ENCODE measurements around the gene MCRIP2. TPM values are rescaled to one million over a fixed set of nuclear protein-coding genes. Genes with fewer than 3 reads are reported as not detected.
A peak's percentile ranks its signal among the peaks of the same experiment; 100 is the strongest.

The MCRIP2 gene
- total and polyA plus RNA-seq, 9 of the 15 experiments (the other 6 are each of a cell fraction or from before 2014, with no cell fraction given), result 0.80 to 120 (median 35.2) TPM

DNA sequence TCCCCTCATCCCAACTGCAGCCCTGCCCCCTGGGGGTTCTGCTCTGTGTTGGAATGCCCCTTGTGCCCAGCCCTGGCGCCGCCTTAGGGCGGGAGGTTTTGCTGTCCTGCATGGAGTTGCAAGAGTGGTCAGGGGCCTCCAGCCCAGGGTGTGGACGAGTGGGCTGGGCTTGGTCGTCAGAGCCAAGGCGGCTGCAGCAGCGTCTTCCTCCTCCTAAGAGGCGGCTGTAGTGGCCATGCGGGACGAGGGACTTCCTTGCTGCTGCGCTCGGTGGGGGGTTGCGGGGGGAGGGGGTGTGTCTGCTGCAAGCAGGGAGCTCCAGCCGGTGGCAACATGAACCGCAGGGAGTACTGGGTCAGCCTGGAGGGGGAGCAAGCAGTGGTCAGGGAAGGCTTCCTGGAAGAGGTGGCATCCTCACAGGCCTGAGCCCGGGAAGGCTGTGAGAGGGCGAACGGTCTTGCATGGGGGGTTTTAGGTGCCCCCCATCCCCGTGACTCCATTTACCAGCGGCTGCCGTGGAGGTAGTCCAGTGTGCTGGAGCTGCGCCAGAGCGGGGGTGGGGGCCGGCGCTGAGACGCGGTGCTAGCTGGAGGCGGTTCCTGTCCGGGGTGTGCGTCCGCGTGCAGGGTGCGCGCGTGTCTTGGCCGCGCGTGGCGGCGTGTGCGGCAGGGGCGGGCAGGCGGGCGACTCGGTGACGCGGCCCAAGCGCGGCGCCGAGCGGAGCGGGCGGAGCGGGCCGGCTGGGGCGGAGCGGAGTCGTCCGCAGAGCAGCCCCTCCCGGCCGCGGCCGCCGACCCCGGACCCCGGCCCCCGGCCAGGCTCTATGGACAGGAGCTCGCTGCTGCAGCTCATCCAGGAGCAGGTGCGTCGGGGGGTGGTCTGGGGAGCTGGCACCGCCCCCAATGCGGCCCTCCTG is 33.6 kb downstream of the MCRIP2 start, which contains the start of gene RHBDL1 (continued):
- TF ChIP-seq, protein P1, sequence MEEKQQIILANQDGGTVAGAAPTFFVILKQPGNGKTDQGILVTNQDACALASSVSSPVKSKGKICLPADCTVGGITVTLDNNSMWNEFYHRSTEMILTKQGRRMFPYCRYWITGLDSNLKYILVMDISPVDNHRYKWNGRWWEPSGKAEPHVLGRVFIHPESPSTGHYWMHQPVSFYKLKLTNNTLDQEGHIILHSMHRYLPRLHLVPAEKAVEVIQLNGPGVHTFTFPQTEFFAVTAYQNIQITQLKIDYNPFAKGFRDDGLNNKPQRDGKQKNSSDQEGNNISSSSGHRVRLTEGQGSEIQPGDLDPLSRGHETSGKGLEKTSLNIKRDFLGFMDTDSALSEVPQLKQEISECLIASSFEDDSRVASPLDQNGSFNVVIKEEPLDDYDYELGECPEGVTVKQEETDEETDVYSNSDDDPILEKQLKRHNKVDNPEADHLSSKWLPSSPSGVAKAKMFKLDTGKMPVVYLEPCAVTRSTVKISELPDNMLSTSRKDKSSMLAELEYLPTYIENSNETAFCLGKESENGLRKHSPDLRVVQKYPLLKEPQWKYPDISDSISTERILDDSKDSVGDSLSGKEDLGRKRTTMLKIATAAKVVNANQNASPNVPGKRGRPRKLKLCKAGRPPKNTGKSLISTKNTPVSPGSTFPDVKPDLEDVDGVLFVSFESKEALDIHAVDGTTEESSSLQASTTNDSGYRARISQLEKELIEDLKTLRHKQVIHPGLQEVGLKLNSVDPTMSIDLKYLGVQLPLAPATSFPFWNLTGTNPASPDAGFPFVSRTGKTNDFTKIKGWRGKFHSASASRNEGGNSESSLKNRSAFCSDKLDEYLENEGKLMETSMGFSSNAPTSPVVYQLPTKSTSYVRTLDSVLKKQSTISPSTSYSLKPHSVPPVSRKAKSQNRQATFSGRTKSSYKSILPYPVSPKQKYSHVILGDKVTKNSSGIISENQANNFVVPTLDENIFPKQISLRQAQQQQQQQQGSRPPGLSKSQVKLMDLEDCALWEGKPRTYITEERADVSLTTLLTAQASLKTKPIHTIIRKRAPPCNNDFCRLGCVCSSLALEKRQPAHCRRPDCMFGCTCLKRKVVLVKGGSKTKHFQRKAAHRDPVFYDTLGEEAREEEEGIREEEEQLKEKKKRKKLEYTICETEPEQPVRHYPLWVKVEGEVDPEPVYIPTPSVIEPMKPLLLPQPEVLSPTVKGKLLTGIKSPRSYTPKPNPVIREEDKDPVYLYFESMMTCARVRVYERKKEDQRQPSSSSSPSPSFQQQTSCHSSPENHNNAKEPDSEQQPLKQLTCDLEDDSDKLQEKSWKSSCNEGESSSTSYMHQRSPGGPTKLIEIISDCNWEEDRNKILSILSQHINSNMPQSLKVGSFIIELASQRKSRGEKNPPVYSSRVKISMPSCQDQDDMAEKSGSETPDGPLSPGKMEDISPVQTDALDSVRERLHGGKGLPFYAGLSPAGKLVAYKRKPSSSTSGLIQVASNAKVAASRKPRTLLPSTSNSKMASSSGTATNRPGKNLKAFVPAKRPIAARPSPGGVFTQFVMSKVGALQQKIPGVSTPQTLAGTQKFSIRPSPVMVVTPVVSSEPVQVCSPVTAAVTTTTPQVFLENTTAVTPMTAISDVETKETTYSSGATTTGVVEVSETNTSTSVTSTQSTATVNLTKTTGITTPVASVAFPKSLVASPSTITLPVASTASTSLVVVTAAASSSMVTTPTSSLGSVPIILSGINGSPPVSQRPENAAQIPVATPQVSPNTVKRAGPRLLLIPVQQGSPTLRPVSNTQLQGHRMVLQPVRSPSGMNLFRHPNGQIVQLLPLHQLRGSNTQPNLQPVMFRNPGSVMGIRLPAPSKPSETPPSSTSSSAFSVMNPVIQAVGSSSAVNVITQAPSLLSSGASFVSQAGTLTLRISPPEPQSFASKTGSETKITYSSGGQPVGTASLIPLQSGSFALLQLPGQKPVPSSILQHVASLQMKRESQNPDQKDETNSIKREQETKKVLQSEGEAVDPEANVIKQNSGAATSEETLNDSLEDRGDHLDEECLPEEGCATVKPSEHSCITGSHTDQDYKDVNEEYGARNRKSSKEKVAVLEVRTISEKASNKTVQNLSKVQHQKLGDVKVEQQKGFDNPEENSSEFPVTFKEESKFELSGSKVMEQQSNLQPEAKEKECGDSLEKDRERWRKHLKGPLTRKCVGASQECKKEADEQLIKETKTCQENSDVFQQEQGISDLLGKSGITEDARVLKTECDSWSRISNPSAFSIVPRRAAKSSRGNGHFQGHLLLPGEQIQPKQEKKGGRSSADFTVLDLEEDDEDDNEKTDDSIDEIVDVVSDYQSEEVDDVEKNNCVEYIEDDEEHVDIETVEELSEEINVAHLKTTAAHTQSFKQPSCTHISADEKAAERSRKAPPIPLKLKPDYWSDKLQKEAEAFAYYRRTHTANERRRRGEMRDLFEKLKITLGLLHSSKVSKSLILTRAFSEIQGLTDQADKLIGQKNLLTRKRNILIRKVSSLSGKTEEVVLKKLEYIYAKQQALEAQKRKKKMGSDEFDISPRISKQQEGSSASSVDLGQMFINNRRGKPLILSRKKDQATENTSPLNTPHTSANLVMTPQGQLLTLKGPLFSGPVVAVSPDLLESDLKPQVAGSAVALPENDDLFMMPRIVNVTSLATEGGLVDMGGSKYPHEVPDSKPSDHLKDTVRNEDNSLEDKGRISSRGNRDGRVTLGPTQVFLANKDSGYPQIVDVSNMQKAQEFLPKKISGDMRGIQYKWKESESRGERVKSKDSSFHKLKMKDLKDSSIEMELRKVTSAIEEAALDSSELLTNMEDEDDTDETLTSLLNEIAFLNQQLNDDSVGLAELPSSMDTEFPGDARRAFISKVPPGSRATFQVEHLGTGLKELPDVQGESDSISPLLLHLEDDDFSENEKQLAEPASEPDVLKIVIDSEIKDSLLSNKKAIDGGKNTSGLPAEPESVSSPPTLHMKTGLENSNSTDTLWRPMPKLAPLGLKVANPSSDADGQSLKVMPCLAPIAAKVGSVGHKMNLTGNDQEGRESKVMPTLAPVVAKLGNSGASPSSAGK (IDR thresholded peaks at IDR 0.05), result no peak
- TF ChIP-seq SIN3B (IDR thresholded peaks at IDR 0.05; ENCODE audit: low read depth) (no peak; the same call in 1 of the 2 replicates), ERF (CRISPR knock-in tag; IDR thresholded peaks at IDR 0.05) (no peak), CREB3L1 (IDR thresholded peaks at IDR 0.05; ENCODE audit: borderline replicate concordance, low read depth) (peak; percentile 52; the same call in 1 of the 2 replicates), ZNF445 (CRISPR knock-in tag; IDR thresholded peaks at IDR 0.05; ENCODE audit: low read depth) (no peak), CAMTA2 (CRISPR knock-in tag; conservative IDR thresholded peaks at IDR 0.05) (no peak), L3MBTL2 (IDR thresholded peaks at IDR 0.05) (peak; percentile 42; the same call in 1 of the 2 replicates), ZC3H11A (IDR thresholded peaks at IDR 0.05; ENCODE audit: low read depth, low read length) (no peak)
- TF ChIP-seq, protein P2, sequence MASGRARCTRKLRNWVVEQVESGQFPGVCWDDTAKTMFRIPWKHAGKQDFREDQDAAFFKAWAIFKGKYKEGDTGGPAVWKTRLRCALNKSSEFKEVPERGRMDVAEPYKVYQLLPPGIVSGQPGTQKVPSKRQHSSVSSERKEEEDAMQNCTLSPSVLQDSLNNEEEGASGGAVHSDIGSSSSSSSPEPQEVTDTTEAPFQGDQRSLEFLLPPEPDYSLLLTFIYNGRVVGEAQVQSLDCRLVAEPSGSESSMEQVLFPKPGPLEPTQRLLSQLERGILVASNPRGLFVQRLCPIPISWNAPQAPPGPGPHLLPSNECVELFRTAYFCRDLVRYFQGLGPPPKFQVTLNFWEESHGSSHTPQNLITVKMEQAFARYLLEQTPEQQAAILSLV (tag; IDR thresholded peaks at IDR 0.05), result no peak
- TF ChIP-seq, protein P3, sequence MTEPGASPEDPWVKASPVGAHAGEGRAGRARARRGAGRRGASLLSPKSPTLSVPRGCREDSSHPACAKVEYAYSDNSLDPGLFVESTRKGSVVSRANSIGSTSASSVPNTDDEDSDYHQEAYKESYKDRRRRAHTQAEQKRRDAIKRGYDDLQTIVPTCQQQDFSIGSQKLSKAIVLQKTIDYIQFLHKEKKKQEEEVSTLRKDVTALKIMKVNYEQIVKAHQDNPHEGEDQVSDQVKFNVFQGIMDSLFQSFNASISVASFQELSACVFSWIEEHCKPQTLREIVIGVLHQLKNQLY (CRISPR knock-in tag; conservative IDR thresholded peaks at IDR 0.05), result no peak
